HUES64 (cell line): ENCODE measurements around the gene MFN2.
"Not testable (repeated sequence)": the region's sequence is repeated elsewhere in the genome, so short reads cannot be mapped to it uniquely, and the experiment has no call there.

Experiments
- H3K27ac ChIP-seq: 2 replicates; pipeline ENCODE4 v1.7.0; 2013; ENCODE audit warnings: low read depth, low read length, inconsistent platforms
- H3K27me3 ChIP-seq: 2 replicates; pipeline ENCODE4 v1.6.1; 2013; ENCODE audit warnings: mild to moderate bottlenecking, low read length; ENCODE audit not compliant: insufficient read depth
- H3K36me3 ChIP-seq: 2 replicates; pipeline ENCODE4 v1.6.1; 2013; ENCODE audit warnings: mild to moderate bottlenecking, low read length; ENCODE audit not compliant: insufficient read depth
- H3K4me1 ChIP-seq: 2 replicates; pipeline ENCODE4 v1.6.1; 2013; ENCODE audit warnings: mild to moderate bottlenecking, low read length, moderate library complexity; ENCODE audit not compliant: insufficient read depth
- H3K4me3 ChIP-seq: 2 replicates; pipeline ENCODE4 v1.5.1; 2013; ENCODE audit warnings: mild to moderate bottlenecking, low read length, moderate library complexity
- H3K9ac ChIP-seq: 2 replicates; pipeline ENCODE4 v1.6.1; 2013; ENCODE audit warnings: mild to moderate bottlenecking, low read depth, low read length
- H3K9me3 ChIP-seq: 2 replicates; pipeline ENCODE4 v1.6.1; 2013; ENCODE audit warnings: low read depth, low read length; ENCODE audit not compliant: insufficient read depth
- WGBS: fragments of 150-250, 120-280 bp; methylation state at CpG from one replicate; pipeline ENCODE4 v1.1.7; 2013; ENCODE audit warnings: missing lambda C conversion rate; 5-methylcytosine and 5-hydroxymethylcytosine counted together

MFN2 gene

GRCh38 chr1:12028957-12029511, 48.8 kb downstream of the MFN2 start:
- Histone ChIP-seq H3K9me3 (no peaks in the 10 kb centered on the region), H3K4me1 (no peaks in the 10 kb centered on the region), H3K27ac (no peak overlapping the region), H3K4me3 (no peak overlapping the region), H3K36me3 (peaks cover 81% of the 10 kb centered on the region), H3K9ac (no peak overlapping the region), H3K27me3 (no peaks in the 10 kb centered on the region)
- WGBS: 94% methylated on average over 19 of the region's 19 CpGs

- Histone ChIP-seq H3K27ac (no peak overlapping the region), H3K36me3 (peaks cover 75% of the 10 kb centered on the region), H3K9ac (no peak overlapping the region), H3K4me1 (no peaks in the 10 kb centered on the region), H3K4me3 (no peak overlapping the region), H3K27me3 (no peaks in the 10 kb centered on the region), H3K9me3 (no peaks in the 10 kb centered on the region)
- 94% methylated on average over 32 of the region's 32 CpGs for WGBS
These were observed 49.6 kb downstream of the MFN2 start for GRCh38 chr1:12029720-12030339.

- no peak overlapping the region for H3K9ac ChIP-seq
- no peaks in the 10 kb centered on the region for H3K4me1 ChIP-seq
- peaks cover 62% of the 10 kb centered on the region for H3K36me3 ChIP-seq
- no peak overlapping the region for H3K27ac ChIP-seq
- H3K27me3 ChIP-seq: no peaks in the 10 kb centered on the region
- no peaks in the 10 kb centered on the region for H3K9me3 ChIP-seq
- WGBS: 87% methylated on average over 20 of the region's 20 CpGs
- no peak overlapping the region for H3K4me3 ChIP-seq
These were observed 51.1 kb downstream of the MFN2 start for GRCh38 chr1:12031039-12031980.

- H3K36me3 ChIP-seq: peaks cover 53% of the 10 kb centered on the region
- H3K9me3 ChIP-seq: no peaks in the 10 kb centered on the region
- WGBS: 95% methylated on average over 10 of the region's 10 CpGs
- no peak overlapping the region for H3K4me3 ChIP-seq
- H3K27ac ChIP-seq: no peak overlapping the region
- H3K9ac ChIP-seq: no peak overlapping the region
- no peaks in the 10 kb centered on the region for H3K27me3 ChIP-seq
- no peaks in the 10 kb centered on the region for H3K4me1 ChIP-seq
These were observed 51.9 kb downstream of the MFN2 start for GRCh38 chr1:12032161-12032621.

- H3K4me3 ChIP-seq, H3K27ac ChIP-seq, H3K9me3 ChIP-seq, H3K4me1 ChIP-seq, H3K27me3 ChIP-seq, H3K9ac ChIP-seq: not testable (repeated sequence)
- peaks cover 41% of the 10 kb centered on the region for H3K36me3 ChIP-seq
- 97% methylated on average over 5 of the region's 5 CpGs for WGBS
These were observed 53.2 kb downstream of the MFN2 start for GRCh38 chr1:12033441-12033840.

GRCh38 chr1:12034381-12034801, 54.1 kb downstream of the MFN2 start:
- H3K9ac ChIP-seq: no peak overlapping the region
- 94% methylated on average over 7 of the region's 7 CpGs for WGBS

GRCh38 chr1:12035312-12035711, 55.1 kb downstream of the MFN2 start:
- no peak overlapping the region for H3K27ac ChIP-seq
- no peaks in the 10 kb centered on the region for H3K9me3 ChIP-seq
- H3K36me3 ChIP-seq: peaks cover 23% of the 10 kb centered on the region
- H3K4me3 ChIP-seq: no peak overlapping the region
- H3K9ac ChIP-seq: no peak overlapping the region
- 91% methylated on average over 4 of the region's 4 CpGs for WGBS
- H3K4me1 ChIP-seq: no peaks in the 10 kb centered on the region
- no peaks in the 10 kb centered on the region for H3K27me3 ChIP-seq

More at GRCh38 chr1:12034381-12034801, 54.1 kb downstream of the MFN2 start:
- Histone ChIP-seq H3K4me1 (no peaks in the 10 kb centered on the region), H3K4me3 (no peak overlapping the region), H3K27me3 (no peaks in the 10 kb centered on the region), H3K36me3 (peaks cover 32% of the 10 kb centered on the region), H3K9me3 (no peaks in the 10 kb centered on the region), H3K27ac (no peak overlapping the region)

GRCh38 chr1:12037486-12038355, 57.5 kb downstream of the MFN2 start:
- no peak overlapping the region for H3K4me3 ChIP-seq
- 92% methylated on average over 16 of the region's 18 CpGs for WGBS
- no peak overlapping the region for H3K9ac ChIP-seq
- H3K9me3 ChIP-seq: no peaks in the 10 kb centered on the region
- no peaks in the 10 kb centered on the region for H3K4me1 ChIP-seq
- no peaks in the 10 kb centered on the region for H3K36me3 ChIP-seq
- H3K27me3 ChIP-seq: no peaks in the 10 kb centered on the region
- H3K27ac ChIP-seq: no peak overlapping the region

GRCh38 chr1:12038356-12039163, 58.3 kb downstream of the MFN2 start:
- no peaks in the 10 kb centered on the region for H3K36me3 ChIP-seq
- no peak overlapping the region for H3K9ac ChIP-seq
- no peaks in the 10 kb centered on the region for H3K27me3 ChIP-seq
- no peak overlapping the region for H3K27ac ChIP-seq
- no peaks in the 10 kb centered on the region for H3K9me3 ChIP-seq
- H3K4me1 ChIP-seq: no peaks in the 10 kb centered on the region
- no peak overlapping the region for H3K4me3 ChIP-seq
- 87% methylated on average over 16 of the region's 17 CpGs for WGBS

GRCh38 chr1:12039164-12039525, 58.9 kb downstream of the MFN2 start:
- no peak overlapping the region for H3K27ac ChIP-seq
- no peak overlapping the region for H3K4me3 ChIP-seq
- 76% methylated on average over 2 of the region's 2 CpGs for WGBS
- no peak overlapping the region for H3K9ac ChIP-seq
- no peaks in the 10 kb centered on the region for H3K9me3 ChIP-seq
- no peaks in the 10 kb centered on the region for H3K36me3 ChIP-seq
- no peaks in the 10 kb centered on the region for H3K4me1 ChIP-seq
- no peaks in the 10 kb centered on the region for H3K27me3 ChIP-seq
